Measurements from ENCODE around the gene FOXG1.

The FOXG1 gene

DNA sequence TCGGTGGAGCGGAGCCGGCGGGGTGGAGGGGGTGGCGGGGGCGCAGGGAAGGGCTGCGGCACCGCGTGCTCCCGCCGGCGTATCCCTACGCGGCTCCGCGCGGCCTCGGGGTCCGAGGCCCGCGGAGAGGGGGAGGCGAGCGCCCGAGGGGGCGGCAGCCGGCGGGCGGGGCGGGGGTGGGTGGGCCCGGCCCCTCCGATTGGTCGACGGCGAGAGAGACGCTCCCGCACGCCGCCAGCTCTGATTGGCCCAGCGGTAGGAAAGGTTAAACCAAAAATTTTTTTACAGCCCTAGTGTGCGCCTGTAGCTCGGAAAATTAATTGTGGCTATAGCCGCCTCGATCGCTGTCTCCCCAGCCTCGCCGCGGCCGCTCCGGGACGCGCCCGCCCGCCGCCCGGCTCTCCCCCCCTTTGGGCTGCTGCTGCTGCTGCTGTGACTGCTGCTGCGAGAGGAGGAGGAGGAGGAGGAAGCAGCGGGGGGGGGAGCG is at the start of gene FOXG1:
FOXG1 (plus strand) TSS at position 319 of the 487 bp plus-strand sequence. CDS start 493 bp downstream, outside the sequence.
- DNase-seq = no peak
- TF ChIP-seq POLR2A (IDR thresholded peaks at IDR 0.05; ENCODE audit: low read length) (no peak), GATA1 (IDR thresholded peaks at IDR 0.05; ENCODE audit: low read depth, low read length) (no peak)

DNA sequence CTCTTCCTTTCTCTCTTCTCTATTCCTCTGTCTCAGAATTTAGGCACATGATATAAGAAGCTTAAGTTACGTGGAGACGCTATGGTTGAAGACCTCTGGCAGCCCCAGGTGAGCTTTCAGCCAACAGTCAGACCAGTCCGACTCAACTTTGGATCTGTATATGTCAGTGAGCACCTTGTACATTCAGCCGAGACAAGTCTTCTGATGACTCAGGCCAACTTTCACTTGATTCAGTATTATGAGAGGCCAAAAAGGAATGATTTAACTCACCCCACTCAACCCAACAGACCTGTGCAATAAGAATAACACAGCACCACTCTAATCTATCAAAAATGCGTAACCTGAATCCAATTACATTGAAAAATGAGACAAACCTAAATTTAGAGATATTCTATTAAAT is 47.5 kb upstream of the FOXG1 start:
- DNase-seq = no peak
- no peak for TF ChIP-seq GATA1 (IDR thresholded peaks at IDR 0.05; ENCODE audit: low read depth, low read length)
- no peak for TF ChIP-seq POLR2A (IDR thresholded peaks at IDR 0.05; ENCODE audit: low read length)

DNA sequence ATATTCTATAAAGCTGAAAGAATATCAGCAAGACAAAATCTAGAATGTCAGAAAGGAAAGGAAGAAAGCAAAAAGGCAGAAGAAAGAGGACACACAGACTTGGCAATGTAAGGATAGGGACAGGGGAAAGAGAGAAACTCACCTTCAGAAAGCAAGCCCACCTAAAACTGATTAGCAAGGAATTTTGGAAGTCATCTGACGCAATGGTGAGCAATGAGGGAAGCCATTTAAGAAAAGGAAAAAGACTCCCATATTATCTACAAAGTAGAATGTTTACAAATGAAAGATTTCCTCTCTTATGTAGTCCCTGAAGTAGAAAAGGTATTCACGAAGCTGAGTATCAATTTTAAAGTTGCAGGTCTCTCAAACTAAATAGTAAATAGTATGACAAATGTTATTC is 35.2 kb upstream of the FOXG1 start:
- TF ChIP-seq POLR2A (IDR thresholded peaks at IDR 0.05; ENCODE audit: low read length) (no peak), GATA1 (IDR thresholded peaks at IDR 0.05; ENCODE audit: low read depth, low read length) (no peak)
- DNase-seq = no peak

DNA sequence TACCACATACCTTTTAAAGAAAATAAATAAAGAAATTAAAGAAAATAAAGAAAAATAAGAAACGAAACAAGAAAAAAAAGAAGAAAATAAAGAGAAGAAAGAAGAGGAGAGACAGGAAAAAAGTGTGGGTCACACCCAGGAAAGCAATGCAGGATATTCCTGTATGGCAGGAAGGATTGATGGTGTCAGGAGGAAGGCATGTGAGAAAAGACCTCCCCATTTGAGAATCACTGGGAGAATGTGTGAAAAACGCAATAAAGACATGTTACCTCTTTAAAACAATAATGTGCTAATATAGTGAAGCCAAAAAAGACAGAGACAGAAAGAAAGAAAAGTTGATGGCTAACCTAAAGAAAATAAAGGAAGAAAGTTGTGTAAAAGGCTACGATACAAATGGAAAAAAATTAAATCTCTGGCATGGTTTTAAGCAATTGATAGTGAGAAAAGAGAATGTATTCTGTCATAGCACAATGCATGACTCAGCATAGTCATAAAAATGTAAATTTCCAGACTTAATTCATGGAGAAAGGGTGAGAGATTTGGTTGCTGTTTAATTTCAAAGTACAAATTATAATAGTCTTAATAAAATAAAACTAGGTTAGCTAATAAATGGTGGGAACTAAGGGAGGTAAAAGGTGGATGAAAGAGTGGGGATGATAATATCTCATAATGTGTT is 24.3 kb upstream of the FOXG1 start:
- TF ChIP-seq GATA1 (IDR thresholded peaks at IDR 0.05; ENCODE audit: low read depth, low read length) (no peak), POLR2A (IDR thresholded peaks at IDR 0.05; ENCODE audit: low read length) (no peak)
- DNase-seq = no peak

DNA sequence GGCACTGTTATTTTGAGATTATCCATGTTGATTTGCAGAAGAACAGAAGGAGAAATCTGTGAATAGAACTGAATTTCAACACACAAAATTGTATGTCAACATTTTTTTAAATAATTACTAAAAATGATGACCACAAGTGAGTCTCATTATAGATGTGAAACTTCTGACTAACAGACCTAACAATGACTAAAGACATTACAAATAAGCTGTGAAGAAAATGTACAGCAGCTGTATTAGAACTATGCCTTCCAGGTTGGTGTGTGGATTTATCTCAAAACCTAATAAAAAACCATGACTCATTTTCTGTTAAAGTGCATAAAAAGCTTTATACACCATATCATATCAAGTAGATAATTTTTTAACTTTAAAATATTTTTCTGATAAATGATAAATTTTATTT is 22.5 kb upstream of the FOXG1 start:
- no peak for TF ChIP-seq POLR2A (IDR thresholded peaks at IDR 0.05; ENCODE audit: low read length)
- TF ChIP-seq GATA1 (IDR thresholded peaks at IDR 0.05; ENCODE audit: low read depth, low read length) = no peak
- DNase-seq = no peak

DNA sequence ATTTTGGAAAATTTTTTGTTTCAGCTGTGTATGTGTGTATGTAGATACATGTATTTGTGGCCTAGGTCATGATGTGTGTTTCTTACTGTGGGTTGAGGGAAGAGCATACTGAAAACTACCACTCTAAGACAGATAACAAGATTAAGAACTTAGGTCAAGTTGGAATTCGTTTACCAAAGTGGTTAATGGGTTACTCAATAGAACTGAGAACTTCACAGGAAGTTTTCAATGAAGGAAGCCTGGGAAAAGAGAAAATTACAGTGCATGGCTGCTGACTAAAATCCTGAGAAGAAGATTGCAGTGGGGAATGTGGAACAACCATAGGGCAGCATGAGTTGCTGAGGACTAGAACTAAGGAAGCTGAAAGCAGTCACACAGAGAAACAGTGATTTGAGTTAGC is 21.4 kb upstream of the FOXG1 start:
- DNase-seq = no peak
- TF ChIP-seq GATA1 (IDR thresholded peaks at IDR 0.05; ENCODE audit: low read depth, low read length) (no peak), POLR2A (IDR thresholded peaks at IDR 0.05; ENCODE audit: low read length) (no peak)

DNA sequence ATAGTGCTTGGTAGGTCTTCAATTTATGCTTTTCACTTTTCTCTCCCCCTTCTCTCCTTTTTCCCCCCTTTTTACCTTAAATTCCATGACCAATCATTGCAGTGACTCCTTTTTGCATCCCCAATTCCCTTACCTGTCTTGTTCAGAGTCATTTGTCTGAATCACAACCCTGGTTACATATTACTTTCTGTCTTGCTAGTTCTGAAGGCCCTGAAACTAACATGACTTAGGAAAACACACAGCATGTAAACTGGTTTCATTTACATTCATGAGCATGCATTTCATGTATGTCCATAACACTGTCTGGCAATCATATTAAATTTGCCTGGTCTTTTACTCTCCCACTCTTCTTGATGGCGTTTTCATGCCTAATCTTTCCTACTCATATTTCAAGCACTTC is 20.3 kb upstream of the FOXG1 start:
- no peak for DNase-seq
- TF ChIP-seq POLR2A (IDR thresholded peaks at IDR 0.05; ENCODE audit: low read length) (no peak), GATA1 (IDR thresholded peaks at IDR 0.05; ENCODE audit: low read depth, low read length) (no peak)

DNA sequence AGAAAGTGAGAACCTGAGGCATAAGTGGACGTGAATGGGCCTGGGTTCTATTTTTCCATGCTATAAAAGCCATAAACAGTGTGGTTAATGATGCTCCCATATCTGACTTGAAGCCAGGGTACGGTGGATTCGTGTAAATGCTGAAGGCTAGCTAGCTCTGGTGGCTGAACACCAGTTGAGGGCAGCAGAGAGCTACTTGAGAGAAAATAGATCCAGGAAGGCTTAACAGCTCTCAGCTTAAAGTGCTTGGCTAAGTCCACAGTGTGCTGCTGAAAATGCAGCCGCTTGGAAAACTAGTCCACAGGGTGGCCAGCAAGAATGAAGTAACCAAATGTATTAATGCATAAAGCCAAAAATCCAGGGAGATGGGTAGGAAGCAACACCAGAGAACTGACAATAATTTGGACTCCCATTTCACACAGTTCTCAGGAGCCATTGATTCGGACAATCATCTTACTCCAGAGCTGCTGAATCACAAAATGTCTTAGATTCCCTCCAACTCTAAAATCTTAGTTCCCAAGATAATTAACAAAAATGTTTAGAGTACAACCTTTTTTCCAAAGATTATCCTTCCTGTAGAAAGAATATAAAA is 15.0 kb upstream of the FOXG1 start:
- no peak for TF ChIP-seq GATA1 (IDR thresholded peaks at IDR 0.05; ENCODE audit: low read depth, low read length)
- no peak for TF ChIP-seq POLR2A (IDR thresholded peaks at IDR 0.05; ENCODE audit: low read length)
- DNase-seq = peak; percentile 24 to 42

DNA sequence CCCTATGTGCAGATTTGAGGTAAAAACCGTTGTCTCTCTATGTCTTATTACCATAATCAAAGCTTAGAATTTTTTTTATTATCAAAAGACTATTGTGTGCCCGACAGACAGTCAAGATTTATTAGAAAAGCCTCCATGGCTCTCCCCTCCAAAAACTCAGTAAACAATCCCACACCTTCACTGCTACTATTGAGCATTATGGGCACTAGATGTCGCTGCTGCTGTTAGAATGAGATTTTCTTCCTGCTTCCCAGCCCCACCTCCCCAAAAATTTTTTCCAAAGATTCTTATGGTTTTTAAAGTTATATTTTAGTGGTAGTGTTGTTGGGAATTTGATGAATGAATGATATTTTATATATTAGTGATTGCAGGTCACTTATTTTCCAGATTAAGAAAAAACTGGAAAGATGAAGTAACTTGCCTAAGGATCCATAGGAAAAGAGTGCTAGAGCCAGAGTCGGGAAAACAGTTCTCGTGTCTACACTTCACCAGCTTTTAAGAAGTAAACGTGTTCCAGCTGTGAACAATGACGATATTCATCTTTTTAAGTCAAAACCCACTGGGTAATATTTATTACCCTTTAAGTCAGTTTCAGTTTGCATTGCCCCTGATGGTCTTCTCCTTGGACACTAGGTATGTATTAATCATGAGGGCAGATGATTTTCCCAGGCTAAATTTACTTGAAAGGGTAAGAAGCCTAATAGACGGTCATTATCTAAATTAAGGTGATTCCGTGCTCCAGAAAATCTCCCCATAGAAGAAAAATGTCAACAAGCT is 12.2 kb upstream of the FOXG1 start:
- TF ChIP-seq GATA1 (IDR thresholded peaks at IDR 0.05; ENCODE audit: low read depth, low read length) = no peak
- DNase-seq = peak; percentile 9 to 47

DNA sequence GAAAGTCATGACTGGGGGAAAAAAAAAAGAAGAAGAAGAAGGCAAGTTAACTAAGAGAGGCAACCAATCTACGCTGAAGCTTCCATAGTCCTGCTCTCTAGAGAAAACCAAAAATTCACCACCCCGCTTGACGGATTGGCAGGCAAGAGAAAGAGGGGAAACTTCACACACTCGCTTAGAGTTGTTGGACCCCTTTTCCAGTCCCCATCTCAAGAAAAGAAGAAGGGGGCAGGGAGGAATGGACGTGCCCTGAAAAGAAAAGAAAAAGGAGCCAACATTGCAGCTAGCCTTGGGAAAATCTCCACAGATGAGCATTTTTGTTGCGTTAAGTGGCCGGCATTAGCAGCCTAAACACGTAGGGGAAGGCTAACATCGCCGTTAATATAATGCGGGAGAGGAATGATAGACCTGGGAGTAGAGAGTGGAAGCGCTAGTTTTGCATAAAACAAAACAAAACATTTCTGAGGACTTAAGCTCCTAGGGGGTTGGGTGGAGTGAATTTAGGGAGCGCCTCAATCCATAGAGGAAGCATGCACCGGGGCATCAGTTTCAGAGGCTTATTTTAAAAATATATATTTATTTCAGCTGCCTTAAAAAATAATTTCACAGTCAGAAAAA is 11.3 kb upstream of the FOXG1 start:
- TF ChIP-seq POLR2A (IDR thresholded peaks at IDR 0.05; ENCODE audit: low read length) = no peak
- no peak for TF ChIP-seq GATA1 (IDR thresholded peaks at IDR 0.05; ENCODE audit: low read depth, low read length)
- DNase-seq = no peak

DNA sequence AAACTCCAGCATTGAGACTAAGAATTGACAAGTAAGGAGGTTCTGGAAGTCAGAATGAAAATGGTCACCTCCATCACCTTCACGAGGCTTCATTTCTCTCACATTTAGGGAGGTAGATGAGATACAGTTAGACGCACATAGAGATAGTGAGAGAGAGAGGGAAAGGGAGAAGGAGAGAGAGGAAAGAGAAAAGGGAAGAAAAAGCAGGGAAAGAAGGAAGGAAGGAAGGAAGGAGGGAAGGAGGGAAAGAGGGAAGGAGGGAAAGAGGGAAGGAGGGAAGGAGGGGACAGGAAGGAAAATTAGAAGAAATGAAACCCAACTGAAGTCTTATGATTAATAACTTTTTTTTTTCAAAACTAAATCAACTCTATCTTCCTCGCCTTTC is 10.7 kb upstream of the FOXG1 start:
- no peak for TF ChIP-seq POLR2A (IDR thresholded peaks at IDR 0.05; ENCODE audit: low read length)
- no peak for TF ChIP-seq GATA1 (IDR thresholded peaks at IDR 0.05; ENCODE audit: low read depth, low read length)

DNA sequence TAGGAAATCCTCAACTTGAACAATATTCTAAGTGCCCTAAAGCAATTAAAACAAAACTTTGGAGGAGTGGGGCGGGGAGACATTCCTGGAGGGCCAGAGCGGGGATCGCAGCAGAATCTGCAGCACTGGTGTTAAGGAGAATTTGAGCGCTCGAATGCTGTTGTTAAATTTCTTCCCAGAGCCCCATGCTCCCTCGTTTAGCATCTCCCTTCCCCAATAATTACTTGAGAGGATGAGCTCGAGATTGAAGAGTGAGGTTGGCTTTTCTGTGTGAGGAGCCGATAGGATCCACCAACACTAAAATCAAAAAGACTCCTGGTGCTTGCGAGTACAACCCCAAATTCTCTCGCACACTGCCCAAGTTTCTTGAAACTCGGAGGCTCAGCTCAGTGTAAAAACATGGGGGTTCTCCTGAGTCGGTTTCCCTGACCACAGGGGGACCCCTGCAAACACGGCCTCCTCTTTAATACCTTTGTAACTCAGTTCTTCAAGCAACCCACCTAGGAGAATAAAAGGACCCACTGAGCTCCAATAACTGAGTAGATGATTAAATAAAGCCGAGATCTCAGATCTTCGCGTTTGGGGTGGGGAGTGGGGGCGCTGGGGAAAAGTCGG is 10.2 kb upstream of the FOXG1 start:
- DNase-seq = no peak
- TF ChIP-seq POLR2A (IDR thresholded peaks at IDR 0.05; ENCODE audit: low read length) = no peak
- no peak for TF ChIP-seq GATA1 (IDR thresholded peaks at IDR 0.05; ENCODE audit: low read depth, low read length)

More for the DNA sequence above, 10.7 kb upstream of the FOXG1 start:
- no peak for DNase-seq

DNA sequence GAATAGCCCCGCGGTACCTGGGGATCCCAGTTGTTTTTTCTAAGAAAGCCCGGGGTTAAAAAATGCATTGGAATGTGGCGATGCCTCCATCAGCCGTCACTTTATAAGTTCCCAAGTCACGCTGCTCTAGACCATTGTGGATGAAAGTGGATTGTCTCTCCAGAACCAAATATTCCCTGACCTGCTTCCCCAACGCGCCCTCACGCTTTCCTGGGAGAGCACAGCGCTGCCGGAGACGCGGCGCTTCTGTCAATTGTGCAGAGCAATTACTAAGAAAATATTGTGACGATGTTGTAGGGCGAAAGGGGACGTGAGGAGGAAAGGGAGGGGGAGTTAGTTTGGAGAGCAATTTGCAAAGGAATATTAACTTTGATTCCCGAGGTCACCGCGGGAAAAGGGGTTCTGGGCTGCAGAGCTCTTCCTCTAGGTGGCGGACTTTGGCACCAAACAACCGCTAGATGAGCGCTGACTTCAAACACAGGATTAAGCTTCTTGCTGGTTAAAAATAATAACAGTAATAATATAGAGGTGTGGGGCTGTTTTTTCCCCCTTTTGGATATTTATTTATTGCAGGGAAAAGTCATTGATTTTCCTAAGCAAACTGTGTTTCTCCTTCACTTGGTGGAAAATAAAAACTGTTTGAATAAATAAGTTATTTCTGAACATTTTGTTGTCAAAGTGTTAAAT is 9.6 kb upstream of the FOXG1 start:
- no peak for TF ChIP-seq POLR2A (IDR thresholded peaks at IDR 0.05; ENCODE audit: low read length)
- peak; percentile 1 to 12 for DNase-seq
